H9 (cell line): Measurements from ENCODE around the gene ZNF488. TPM values are rescaled to one million over a fixed set of nuclear protein-coding genes. Genes with fewer than 3 reads are reported as not detected.

Source experiments
- DNase-seq: peaks from one replicate; pipeline ENCODE4 v3.0.0-alpha.2; 2017
- H2AFZ ChIP-seq: one replicate; pipeline ENCODE4 v1.6.1; 2013; ENCODE audit warnings: mild to moderate bottlenecking, low read length, control low read depth, moderate library complexity
- H2AK5ac ChIP-seq: 2 replicates; pipeline ENCODE4 v1.6.1; 2013; ENCODE audit warnings: low read length, control low read depth, mixed read lengths; ENCODE audit not compliant: insufficient read length
- H2BK120ac ChIP-seq: one replicate; pipeline ENCODE4 v1.6.1; 2013; ENCODE audit warnings: low read depth, mild to moderate bottlenecking, low read length, control low read depth, inconsistent platforms; ENCODE audit not compliant: poor library complexity, severe bottlenecking
- H2BK12ac ChIP-seq: 2 replicates; pipeline ENCODE4 v1.6.1; 2013; ENCODE audit warnings: low read length, control low read depth, mixed read lengths, low read depth; ENCODE audit not compliant: insufficient read length
- H2BK15ac ChIP-seq: 2 replicates; pipeline ENCODE4 v1.6.1; 2013; ENCODE audit warnings: low read depth, low read length, control low read depth
- H2BK20ac ChIP-seq: one replicate; pipeline ENCODE4 v1.6.1; 2013; ENCODE audit warnings: low read depth, mild to moderate bottlenecking, low read length, control low read depth, inconsistent platforms; ENCODE audit not compliant: poor library complexity, severe bottlenecking
- H2BK5ac ChIP-seq: 2 replicates; pipeline ENCODE4 v1.6.1; 2013; ENCODE audit warnings: low read length, control low read depth, mixed read lengths; ENCODE audit not compliant: insufficient read length
- H3K14ac ChIP-seq: 2 replicates; pipeline ENCODE4 v1.6.1; 2013; ENCODE audit warnings: low read length, control low read depth; ENCODE audit not compliant: insufficient read depth
- H3K18ac ChIP-seq: 2 replicates; pipeline ENCODE4 v1.6.1; 2013; ENCODE audit warnings: low read depth, mild to moderate bottlenecking, mixed read lengths, low read length, control low read depth; ENCODE audit not compliant: insufficient read length
- H3K23ac ChIP-seq: 2 replicates; pipeline ENCODE4 v1.6.1; 2013; ENCODE audit warnings: low read length, control low read depth, mixed read lengths, low read depth; ENCODE audit not compliant: insufficient read length
- H3K23me2 ChIP-seq: 2 replicates; pipeline ENCODE4 v1.6.1; 2013; ENCODE audit warnings: low read depth, mild to moderate bottlenecking, mixed read lengths, low read length, control low read depth; ENCODE audit not compliant: insufficient read length, poor library complexity, severe bottlenecking
- H3K27ac ChIP-seq: 2 replicates; pipeline ENCODE4 v1.5.1; 2013; ENCODE audit warnings: low read length, control low read depth, mixed read lengths, low read depth; ENCODE audit not compliant: insufficient read length
- H3K27me3 ChIP-seq: 2 replicates; pipeline ENCODE4 v1.6.1; 2013; ENCODE audit warnings: low read length, control low read depth, inconsistent platforms; ENCODE audit not compliant: insufficient read depth
- H3K4ac ChIP-seq: 2 replicates; pipeline ENCODE4 v1.6.1; 2013; ENCODE audit warnings: low read depth, mild to moderate bottlenecking, control low read depth, inconsistent platforms, low read length, moderate library complexity
- H3K4me1 ChIP-seq: 2 replicates; pipeline ENCODE4 v1.6.1; 2013; ENCODE audit warnings: low read length, control low read depth, inconsistent platforms; ENCODE audit not compliant: insufficient read depth
- H3K4me2 ChIP-seq: 2 replicates; pipeline ENCODE4 v1.6.1; 2013; ENCODE audit warnings: low read length, control low read depth, mixed read lengths; ENCODE audit not compliant: insufficient read length, insufficient read depth
- H3K56ac ChIP-seq: 2 replicates; pipeline ENCODE4 v1.6.1; 2013; ENCODE audit warnings: low read depth, mild to moderate bottlenecking, mixed read lengths, low read length, control low read depth; ENCODE audit not compliant: insufficient read length
- H3K79me1 ChIP-seq: 2 replicates; pipeline ENCODE4 v1.6.1; 2013; ENCODE audit warnings: low read depth, mild to moderate bottlenecking, moderate library complexity, low read length, control low read depth, inconsistent platforms; ENCODE audit not compliant: insufficient read depth, poor library complexity, severe bottlenecking
- H3K79me2 ChIP-seq: 2 replicates; pipeline ENCODE4 v1.6.1; 2013; ENCODE audit warnings: low read length, control low read depth, inconsistent platforms; ENCODE audit not compliant: insufficient read depth
- H3K9ac ChIP-seq: 2 replicates; pipeline ENCODE4 v1.6.1; 2013; ENCODE audit warnings: low read length, control low read depth, mixed read lengths; ENCODE audit not compliant: insufficient read length; ENCODE audit errors: extremely low read depth
- H3K9me3 ChIP-seq: one replicate; pipeline ENCODE4 v1.6.1; 2013; ENCODE audit warnings: low read depth, low read length, inconsistent platforms; ENCODE audit not compliant: control insufficient read depth
- H3T11ph ChIP-seq: one replicate; pipeline ENCODE4 v1.6.1; 2013; ENCODE audit warnings: mild to moderate bottlenecking, low read length, control low read depth, inconsistent platforms
- H4K20me1 ChIP-seq: one replicate; pipeline ENCODE4 v1.6.1; 2013; ENCODE audit not compliant: control insufficient read depth, insufficient read length, insufficient read depth
- H4K5ac ChIP-seq: 2 replicates; pipeline ENCODE4 v1.6.1; 2013; ENCODE audit warnings: low read depth, mild to moderate bottlenecking, mixed read lengths, low read length, control low read depth; ENCODE audit not compliant: insufficient read length
- H4K8ac ChIP-seq: replicated peaks from 2 replicates; pipeline ENCODE4 v1.6.1; 2013; ENCODE audit warnings: low read length, control low read depth, mixed read lengths, low read depth; ENCODE audit not compliant: insufficient read length
- H4K91ac ChIP-seq: 2 replicates; pipeline ENCODE4 v1.6.1; 2013; ENCODE audit warnings: low read depth, mild to moderate bottlenecking, moderate library complexity, mixed read lengths, low read length, control low read depth; ENCODE audit not compliant: insufficient read length
- H3K27ac Mint-ChIP-seq, 3 experiments: 2 replicates in 2 of 3; 3 replicates in 1 of 3; pipeline ENCODE4 v1.8.0; 2020 to 2021; ENCODE audit warnings: mixed read lengths in 3 of 3, mild to moderate bottlenecking in 1 of 3, moderate library complexity in 1 of 3
- H3K27me3 Mint-ChIP-seq: 2 replicates; pipeline ENCODE4 v1.8.0; 2021; ENCODE audit warnings: low read depth, mild to moderate bottlenecking, moderate library complexity, mixed read lengths
- H3K36me3 Mint-ChIP-seq, 3 experiments: 2 replicates in 2 of 3; 3 replicates in 1 of 3; pipeline ENCODE4 v1.8.0; 2020 to 2021; ENCODE audit warnings: low read depth in 3 of 3, mixed read lengths in 3 of 3; ENCODE audit not compliant: insufficient read depth in 1 of 3
- H3K4me1 Mint-ChIP-seq, 2 experiments: 2 replicates each; pipeline ENCODE4 v1.8.0; 2020; ENCODE audit warnings: mixed read lengths in 2 of 2
- H3K4me3 Mint-ChIP-seq, 2 experiments: 2 replicates in 1 of 2; 3 replicates in 1 of 2; pipeline ENCODE4 v1.8.0; 2020 to 2021; ENCODE audit warnings: mild to moderate bottlenecking in 2 of 2, mixed read lengths in 2 of 2, moderate library complexity in 1 of 2
- H3K9me3 Mint-ChIP-seq, 2 experiments: 2 replicates in 1 of 2; 3 replicates in 1 of 2; pipeline ENCODE4 v1.8.0; 2020; ENCODE audit warnings: mild to moderate bottlenecking in 2 of 2, mixed read lengths in 2 of 2, moderate library complexity in 1 of 2
- WGBS: extraction: QIAGEN DNeasy Blood & Tissue Kit; methylation state at CpG from one replicate; pipeline ENCODE4 v1.1.7; 2013; ENCODE audit warnings: missing lambda C conversion rate, low lambda C conversion rate, mixed read lengths; ENCODE audit not compliant: insufficient read length; ENCODE audit errors: extremely low coverage; 5-methylcytosine and 5-hydroxymethylcytosine counted together
- total RNA-seq: library from RNA; stranded (reverse); gene quantifications from 2 replicates; pipeline ENCODE4 v1.2.1, GENCODE V29; 2021
- TF ChIP-seq, protein P1 (sequence below): fragments of 200-600 bp; sonication (generic); conservative IDR thresholded peaks from 3 replicates; pipeline ENCODE4 v1.8.0; 2021; ENCODE audit warnings: antibody characterized with exemption, mild to moderate bottlenecking

The ZNF488 gene
- total RNA-seq, 1 experiment from 2014 or later = 2.9 TPM

DNA sequence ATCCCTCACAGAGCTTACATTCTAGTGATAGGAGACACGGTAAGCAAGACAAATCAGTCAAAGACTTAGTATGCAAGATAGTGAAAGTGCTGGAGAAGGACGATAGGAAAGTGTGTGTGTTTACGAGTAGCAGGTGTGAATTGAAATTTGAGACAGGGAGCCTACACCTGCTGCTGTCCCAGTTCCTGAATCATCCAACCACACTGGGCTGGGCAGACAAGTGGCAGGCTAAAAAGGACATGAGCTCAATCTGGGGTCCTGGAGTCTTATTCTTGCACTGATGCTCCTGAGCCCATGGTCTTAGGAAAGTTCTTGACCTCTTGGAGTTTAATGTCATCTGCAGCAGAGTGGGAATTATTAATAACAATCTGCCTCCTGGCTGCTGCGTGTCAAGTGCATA lies 19.7 kb downstream of the ZNF488 start:
- Histone ChIP-seq H3K27me3 (no peaks in the 10 kb centered on the region), H3K23ac (no peak overlapping the region)
- no peak overlapping the region for H3K27ac Mint-ChIP-seq

More for the DNA sequence above, 19.7 kb downstream of the ZNF488 start:
- H3T11ph ChIP-seq = no peak overlapping the region
- H2BK5ac ChIP-seq = no peak overlapping the region
- no CpG with 5 or more reads among the region's 4 CpGs for WGBS
- no peak overlapping the region for H3K14ac ChIP-seq
- no peaks in the 10 kb centered on the region for H3K36me3 Mint-ChIP-seq
- no peaks in the 10 kb centered on the region for H3K23me2 ChIP-seq
- H2BK15ac ChIP-seq = no peak overlapping the region
- H3K27me3 Mint-ChIP-seq = no peaks in the 10 kb centered on the region
- DNase-seq = no peak
- H4K20me1 ChIP-seq = no peaks in the 10 kb centered on the region
- no peak overlapping the region for H3K18ac ChIP-seq
- H3K56ac ChIP-seq = no peak overlapping the region
- H3K4me3 Mint-ChIP-seq = no peak overlapping the region
- H2AFZ ChIP-seq = no peak overlapping the region
- no peaks in the 10 kb centered on the region; a peak in 1 of 5 replicates for H3K9me3 Mint-ChIP-seq
- H2BK20ac ChIP-seq = no peak overlapping the region
- H2BK12ac ChIP-seq = no peak overlapping the region
- no peak overlapping the region for H4K91ac ChIP-seq
- H3K9me3 ChIP-seq = no peaks in the 10 kb centered on the region
- H2BK120ac ChIP-seq = no peak overlapping the region
- TF ChIP-seq, protein P1, sequence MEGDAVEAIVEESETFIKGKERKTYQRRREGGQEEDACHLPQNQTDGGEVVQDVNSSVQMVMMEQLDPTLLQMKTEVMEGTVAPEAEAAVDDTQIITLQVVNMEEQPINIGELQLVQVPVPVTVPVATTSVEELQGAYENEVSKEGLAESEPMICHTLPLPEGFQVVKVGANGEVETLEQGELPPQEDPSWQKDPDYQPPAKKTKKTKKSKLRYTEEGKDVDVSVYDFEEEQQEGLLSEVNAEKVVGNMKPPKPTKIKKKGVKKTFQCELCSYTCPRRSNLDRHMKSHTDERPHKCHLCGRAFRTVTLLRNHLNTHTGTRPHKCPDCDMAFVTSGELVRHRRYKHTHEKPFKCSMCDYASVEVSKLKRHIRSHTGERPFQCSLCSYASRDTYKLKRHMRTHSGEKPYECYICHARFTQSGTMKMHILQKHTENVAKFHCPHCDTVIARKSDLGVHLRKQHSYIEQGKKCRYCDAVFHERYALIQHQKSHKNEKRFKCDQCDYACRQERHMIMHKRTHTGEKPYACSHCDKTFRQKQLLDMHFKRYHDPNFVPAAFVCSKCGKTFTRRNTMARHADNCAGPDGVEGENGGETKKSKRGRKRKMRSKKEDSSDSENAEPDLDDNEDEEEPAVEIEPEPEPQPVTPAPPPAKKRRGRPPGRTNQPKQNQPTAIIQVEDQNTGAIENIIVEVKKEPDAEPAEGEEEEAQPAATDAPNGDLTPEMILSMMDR = no peak
- H3K79me1 ChIP-seq = no peaks in the 10 kb centered on the region
- no peak overlapping the region for H4K5ac ChIP-seq
- no peak overlapping the region for H3K27ac ChIP-seq
- no peak overlapping the region for H3K9ac ChIP-seq
- no peaks in the 10 kb centered on the region for H3K4me1 ChIP-seq
- no peaks in the 10 kb centered on the region for H3K79me2 ChIP-seq
- no peak overlapping the region for H3K4ac ChIP-seq
- H3K4me2 ChIP-seq = no peak overlapping the region
- peaks cover 17 to 22% of the 10 kb centered on the region in 2 experiments for H3K4me1 Mint-ChIP-seq
- H4K8ac ChIP-seq = no peak overlapping the region
- no peak overlapping the region for H2AK5ac ChIP-seq
